OCI-LY3 (cell line): ENCODE measurements around the gene LRP6.

Source experiments
- CTCF ChIP-seq: fragments of 200-600, 300-600 bp; sonication (generic); IDR thresholded peaks from 2 replicates; pipeline ENCODE4 v1.5.1; 2014; ENCODE audit warnings: antibody characterized with exemption, low read length, low read depth
- EZH2phosphoT487 ChIP-seq: fragments of 200-600 bp; shearing (Covaris generic); IDR thresholded peaks from 2 replicates; pipeline ENCODE4 v1.6.1; 2018; ENCODE audit warnings: antibody characterized with exemption, mixed run types, low read depth

- TF ChIP-seq CTCF = no peak
- no peak for TF ChIP-seq EZH2phosphoT487
Observed at GRCh38 chr12:12290206-12290605, 23.4 kb upstream of the LRP6 start.
